Muscle of back (tissue), 11 donors: ENCODE measurements around the gene CFAP46. TPM values are rescaled to one million over a fixed set of nuclear protein-coding genes. Genes with fewer than 3 reads are reported as not detected.
"Not testable (repeated sequence)": the region's sequence is repeated elsewhere in the genome, so short reads cannot be mapped to it uniquely, and the experiment has no call there.

Experiments
- DNase-seq, 3 donors: peaks; one replicate each; pipeline versions ENCODE4 v3.0.0 to v3.0.0-alpha.2; 2013
- polyA plus RNA-seq, 10 donors: library from polyadenylated mRNA; unstranded; fragments of 120-200 nt; gene quantifications; one replicate each; pipeline ENCODE4 v1.2.1, GENCODE V29; 2013; ENCODE audit not compliant: insufficient read length in 10 of 10

The CFAP46 gene
- polyA plus RNA-seq, 10 donors, result 0.21 to 0.53 (median 0.44) TPM

- DNase-seq, result no peak
These were observed 38.2 kb upstream of the CFAP46 start for GRCh38 chr10:132980426-132981172.

GRCh38 chr10:132979491-132980425 lies 37.4 kb upstream of the CFAP46 start:
- no peak for DNase-seq

GRCh38 chr10:132978542-132978941 lies 36.2 kb upstream of the CFAP46 start:
- no peak for DNase-seq

GRCh38 chr10:132977807-132978206 lies 35.4 kb upstream of the CFAP46 start:
- DNase-seq, result no peak

- DNase-seq, result no peak
These were observed 34.7 kb upstream of the CFAP46 start for GRCh38 chr10:132977076-132977475.

GRCh38 chr10:132975831-132976682 lies 33.7 kb upstream of the CFAP46 start:
- no peak for DNase-seq

- peak in 2 of 3 donors; percentile 12 to 54 for DNase-seq
These were observed 32.8 kb upstream of the CFAP46 start for GRCh38 chr10:132974886-132975830.

- DNase-seq, result no peak
These were observed 32.0 kb upstream of the CFAP46 start for GRCh38 chr10:132974249-132974796.

GRCh38 chr10:132973903-132974241 lies 31.5 kb upstream of the CFAP46 start:
- DNase-seq, result no peak

- DNase-seq, result no peak
These were observed 30.9 kb upstream of the CFAP46 start for GRCh38 chr10:132972986-132973902.

- no peak for DNase-seq
These were observed 30.0 kb upstream of the CFAP46 start for GRCh38 chr10:132972149-132972985.

- DNase-seq, result no peak
These were observed 29.2 kb upstream of the CFAP46 start for GRCh38 chr10:132971448-132972148.

- DNase-seq, result no peak
These were observed 28.5 kb upstream of the CFAP46 start for GRCh38 chr10:132970641-132971438.

GRCh38 chr10:132967540-132967939 lies 25.2 kb upstream of the CFAP46 start:
- DNase-seq, result no peak

GRCh38 chr10:132965411-132966057 lies 23.2 kb upstream of the CFAP46 start:
- no peak for DNase-seq

- not testable (repeated sequence) for DNase-seq
These were observed 22.5 kb upstream of the CFAP46 start for GRCh38 chr10:132964707-132965410.
